Endothelial cell (in vitro differentiated cells): ENCODE measurements around the gene RINT1. TPM values are rescaled to one million over a fixed set of nuclear protein-coding genes. Genes with fewer than 3 reads are reported as not detected.

Experiments used
- DNase-seq: peaks from one replicate; pipeline ENCODE4 v3.0.0; 2021; ENCODE audit warnings: low spot score
- H3K27ac Mint-ChIP-seq: one replicate; pipeline ENCODE4 v1.8.0; 2021; ENCODE audit warnings: mixed read lengths, inconsistent platforms; ENCODE audit not compliant: unreplicated experiment
- H3K27me3 Mint-ChIP-seq: one replicate; pipeline ENCODE4 v1.8.0; 2021; ENCODE audit warnings: mild to moderate bottlenecking, moderate library complexity, mixed read lengths, inconsistent platforms; ENCODE audit not compliant: unreplicated experiment
- H3K36me3 Mint-ChIP-seq: one replicate; pipeline ENCODE4 v1.8.0; 2021; ENCODE audit warnings: mild to moderate bottlenecking, low read depth, mixed read lengths, inconsistent platforms; ENCODE audit not compliant: unreplicated experiment
- H3K4me1 Mint-ChIP-seq: one replicate; pipeline ENCODE4 v1.8.0; 2021; ENCODE audit warnings: mild to moderate bottlenecking, mixed read lengths, inconsistent platforms; ENCODE audit not compliant: unreplicated experiment
- H3K4me3 Mint-ChIP-seq: one replicate; pipeline ENCODE4 v1.8.0; 2021; ENCODE audit warnings: mild to moderate bottlenecking, mixed read lengths, inconsistent platforms; ENCODE audit not compliant: unreplicated experiment
- H3K9me3 Mint-ChIP-seq: one replicate; pipeline ENCODE4 v1.8.0; 2021; ENCODE audit warnings: mixed read lengths, inconsistent platforms; ENCODE audit not compliant: unreplicated experiment
- total RNA-seq: library from RNA; stranded (reverse); fragmentation: NEBNext Ultra II Directional; extraction: Animal tissue kit (Norgen Biotek cat#: 25700); gene quantifications from one replicate; pipeline ENCODE4 v1.2.1, GENCODE V29; 2021; ENCODE audit not compliant: unreplicated experiment
- TF ChIP-seq, protein P1 (sequence below): fragments of 200-600 bp; sonication (generic); IDR thresholded peaks from one replicate; pipeline ENCODE4 v1.5.0; 2021; ENCODE audit warnings: antibody characterized with exemption; ENCODE audit not compliant: unreplicated experiment

Gene RINT1
- total RNA-seq, 1 donor from 2014 or later: 18.3 TPM

DNA sequence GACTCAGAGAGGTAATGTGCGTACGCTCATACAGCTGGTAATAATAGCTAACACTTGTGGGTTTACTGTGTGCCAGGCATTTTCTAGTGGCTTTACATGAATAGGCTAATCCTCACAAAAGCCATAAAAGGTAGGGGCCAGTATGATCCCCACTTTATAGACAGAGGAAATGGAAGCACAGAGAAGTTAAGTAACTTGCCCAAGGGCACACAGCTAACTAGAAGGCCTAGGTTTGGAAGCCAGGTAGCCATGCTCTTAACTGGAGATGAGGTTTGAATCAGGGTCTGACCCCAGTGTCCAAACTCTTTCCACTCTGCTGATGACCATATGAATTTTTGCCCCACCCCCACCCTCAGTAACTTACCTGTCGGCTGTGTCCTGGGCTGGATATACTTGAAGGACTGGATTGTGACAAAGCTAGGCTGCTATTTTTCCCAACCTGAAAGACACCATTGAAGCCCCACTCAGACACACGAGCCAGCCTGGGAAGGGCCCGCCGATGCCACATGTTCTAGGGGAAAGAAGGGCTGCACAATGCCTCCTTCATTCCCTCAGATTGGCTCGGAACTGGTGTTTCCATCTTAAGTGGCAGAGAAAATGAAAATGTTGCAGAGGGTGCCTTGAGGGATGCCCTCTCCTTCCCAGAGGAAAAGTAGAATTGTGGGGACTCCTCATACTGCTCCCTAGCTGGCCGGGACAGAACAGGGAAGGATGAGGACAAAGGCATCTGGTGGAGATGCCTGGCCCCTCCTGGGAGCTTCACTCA lies 78.3 kb downstream of the RINT1 start:
- DNase-seq: no peak
- H3K36me3 Mint-ChIP-seq: peaks cover 12% of the 10 kb centered on the region
- no peak overlapping the region for H3K27ac Mint-ChIP-seq
- peaks cover 11% of the 10 kb centered on the region for H3K4me1 Mint-ChIP-seq
- H3K9me3 Mint-ChIP-seq: no peaks in the 10 kb centered on the region
- H3K27me3 Mint-ChIP-seq: peaks cover 14% of the 10 kb centered on the region
- H3K4me3 Mint-ChIP-seq: no peak overlapping the region
- TF ChIP-seq, protein P1, sequence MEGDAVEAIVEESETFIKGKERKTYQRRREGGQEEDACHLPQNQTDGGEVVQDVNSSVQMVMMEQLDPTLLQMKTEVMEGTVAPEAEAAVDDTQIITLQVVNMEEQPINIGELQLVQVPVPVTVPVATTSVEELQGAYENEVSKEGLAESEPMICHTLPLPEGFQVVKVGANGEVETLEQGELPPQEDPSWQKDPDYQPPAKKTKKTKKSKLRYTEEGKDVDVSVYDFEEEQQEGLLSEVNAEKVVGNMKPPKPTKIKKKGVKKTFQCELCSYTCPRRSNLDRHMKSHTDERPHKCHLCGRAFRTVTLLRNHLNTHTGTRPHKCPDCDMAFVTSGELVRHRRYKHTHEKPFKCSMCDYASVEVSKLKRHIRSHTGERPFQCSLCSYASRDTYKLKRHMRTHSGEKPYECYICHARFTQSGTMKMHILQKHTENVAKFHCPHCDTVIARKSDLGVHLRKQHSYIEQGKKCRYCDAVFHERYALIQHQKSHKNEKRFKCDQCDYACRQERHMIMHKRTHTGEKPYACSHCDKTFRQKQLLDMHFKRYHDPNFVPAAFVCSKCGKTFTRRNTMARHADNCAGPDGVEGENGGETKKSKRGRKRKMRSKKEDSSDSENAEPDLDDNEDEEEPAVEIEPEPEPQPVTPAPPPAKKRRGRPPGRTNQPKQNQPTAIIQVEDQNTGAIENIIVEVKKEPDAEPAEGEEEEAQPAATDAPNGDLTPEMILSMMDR: no peak

DNA sequence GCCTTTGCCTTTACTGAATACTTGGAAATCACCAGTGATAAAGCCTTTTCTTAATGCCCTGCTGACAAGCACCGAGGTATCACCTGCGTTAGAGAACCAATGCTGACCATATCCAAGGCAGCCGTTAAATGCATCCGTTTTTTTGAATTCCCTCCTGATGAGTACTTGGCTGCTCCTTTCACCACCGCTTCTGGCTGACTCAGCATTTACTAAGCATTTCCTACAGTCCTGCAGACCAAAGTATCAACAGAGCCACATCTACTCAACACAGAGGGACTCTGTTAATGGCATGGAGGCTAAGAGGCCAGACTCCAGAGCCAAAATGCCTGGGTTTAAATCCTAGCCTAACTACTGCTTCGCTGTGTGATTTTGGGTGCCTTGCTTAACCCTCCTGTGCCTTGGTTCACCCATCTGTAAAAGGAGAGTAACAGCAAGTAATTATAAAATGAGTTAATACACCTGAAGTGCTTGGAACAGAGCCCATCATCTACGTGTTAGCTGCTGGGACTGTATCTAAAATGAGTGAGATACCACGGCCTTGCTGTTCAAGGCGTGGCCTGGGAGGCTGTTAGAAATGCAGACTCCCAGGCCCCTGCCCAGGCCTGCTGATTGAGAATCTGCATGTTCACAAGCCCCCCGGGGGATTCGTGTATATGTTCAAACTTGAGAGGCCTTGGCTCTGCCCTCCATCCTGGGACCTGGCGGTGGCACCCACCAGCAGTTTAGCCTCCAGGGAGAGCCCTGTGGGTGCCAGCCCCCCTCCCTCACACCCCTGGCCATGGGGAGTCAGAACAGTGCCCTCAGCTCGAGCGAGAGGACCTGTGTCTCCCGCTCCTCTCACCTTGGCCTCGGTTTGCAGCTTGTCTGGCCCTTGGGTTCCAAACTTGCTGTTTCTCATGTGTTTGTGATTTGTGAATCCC lies 80.1 kb downstream of the RINT1 start:
- Mint-ChIP-seq H3K27ac (no peak overlapping the region), H3K4me3 (no peak overlapping the region), H3K27me3 (peaks cover 14% of the 10 kb centered on the region), H3K4me1 (peaks cover 11% of the 10 kb centered on the region), H3K9me3 (no peaks in the 10 kb centered on the region), H3K36me3 (peaks cover 12% of the 10 kb centered on the region)
- TF ChIP-seq, protein P1: no peak
- DNase-seq: no peak

GRCh38 chr7:105612806-105613205 lies 80.8 kb downstream of the RINT1 start:
- no peaks in the 10 kb centered on the region for H3K9me3 Mint-ChIP-seq

GRCh38 chr7:105613611-105614330 lies 81.8 kb downstream of the RINT1 start:
- Mint-ChIP-seq H3K4me1 (peaks cover 11% of the 10 kb centered on the region), H3K4me3 (peak overlapping the region; percentile 53), H3K27me3 (peaks cover 14% of the 10 kb centered on the region), H3K36me3 (peaks cover 12% of the 10 kb centered on the region), H3K9me3 (no peaks in the 10 kb centered on the region), H3K27ac (no peak overlapping the region)
- DNase-seq: no peak
- TF ChIP-seq, protein P1: no peak

More at GRCh38 chr7:105612806-105613205, 80.8 kb downstream of the RINT1 start:
- H3K27me3 Mint-ChIP-seq: peaks cover 14% of the 10 kb centered on the region
- peaks cover 11% of the 10 kb centered on the region for H3K4me1 Mint-ChIP-seq
- no peak overlapping the region for H3K4me3 Mint-ChIP-seq
- H3K27ac Mint-ChIP-seq: no peak overlapping the region
- peaks cover 12% of the 10 kb centered on the region for H3K36me3 Mint-ChIP-seq
- TF ChIP-seq, protein P1: no peak
- DNase-seq: no peak
